Posterior vena cava (tissue), 2 donors: ENCODE results near the gene GGT6. TPM values are rescaled to one million over a fixed set of nuclear protein-coding genes. Genes with fewer than 3 reads are reported as not detected.
A peak's percentile ranks its signal among the peaks of the same experiment; 100 is the strongest.

Experiments
- DNase-seq: peaks from one replicate; pipeline ENCODE4 v3.0.0-alpha.2; 2020; ENCODE audit warnings: low spot score
- intact Hi-C, 2 donors: fragments of 100-400 bp; cut with DNase I; formaldehyde crosslinking; loops; one replicate each; pipeline versions ENCODE4 v1.14.1 to v1.14.2; 2022 to 2023
- total RNA-seq, 2 donors: library from RNA; stranded (reverse); fragmentation: NEBNext Ultra II Directional; extraction: Animal tissue kit (Norgen Biotek cat#: 25700); gene quantifications; one replicate each; pipeline ENCODE4 v1.2.1, GENCODE V29; 2021
- donor health status: DM: yes; HTN: yes; CAD: no.
- donor health status: DM: yes; HTN: yes; CAD: no.

Gene GGT6
- total RNA-seq, 2 donors from 2014 or later, result not detected

DNA sequence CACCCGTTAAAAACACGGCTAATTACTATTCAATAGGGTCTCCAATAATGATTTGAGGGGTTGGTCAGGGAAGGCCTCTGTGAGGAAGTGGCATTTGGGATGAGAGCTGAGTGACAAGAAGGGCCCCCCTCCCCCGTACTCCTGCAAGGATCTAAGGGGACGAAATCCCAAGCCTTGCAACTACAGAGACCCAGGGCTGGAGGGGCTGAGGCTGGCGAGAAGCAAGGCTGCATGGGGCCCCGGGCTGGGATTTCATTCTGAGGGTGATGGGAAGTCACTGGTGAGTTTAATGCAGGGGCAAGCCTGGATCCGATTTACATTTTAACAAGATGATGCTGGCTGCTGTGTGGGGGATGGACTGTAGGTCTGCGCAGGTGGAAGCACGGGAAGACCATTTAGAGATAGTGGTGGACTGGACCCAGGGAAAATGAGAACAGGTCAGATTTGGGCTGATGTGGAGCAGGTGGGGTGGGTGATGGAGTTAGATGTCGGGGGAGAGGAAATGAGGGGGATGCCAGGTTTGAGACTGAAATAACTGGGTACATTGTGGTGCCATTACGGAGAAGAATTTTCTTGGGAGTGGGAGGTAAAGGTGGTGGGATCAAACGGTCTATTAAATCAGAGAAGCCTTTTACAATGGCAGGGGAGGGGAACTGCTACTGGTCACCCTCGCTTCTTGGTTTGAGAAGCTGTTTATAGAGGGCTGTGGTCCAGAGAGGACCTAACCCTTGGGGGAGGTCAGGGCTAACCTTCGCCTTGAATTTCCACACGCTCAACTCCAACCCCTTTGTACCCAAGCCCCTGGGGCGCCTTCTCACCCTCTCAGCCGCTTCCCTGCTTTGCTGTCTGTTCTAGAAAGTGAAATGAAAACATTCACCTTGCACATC, 4.3 kb downstream of the GGT6 start:
- intact Hi-C loops, result no loop called here
- DNase-seq, result peak; percentile 80

DNA sequence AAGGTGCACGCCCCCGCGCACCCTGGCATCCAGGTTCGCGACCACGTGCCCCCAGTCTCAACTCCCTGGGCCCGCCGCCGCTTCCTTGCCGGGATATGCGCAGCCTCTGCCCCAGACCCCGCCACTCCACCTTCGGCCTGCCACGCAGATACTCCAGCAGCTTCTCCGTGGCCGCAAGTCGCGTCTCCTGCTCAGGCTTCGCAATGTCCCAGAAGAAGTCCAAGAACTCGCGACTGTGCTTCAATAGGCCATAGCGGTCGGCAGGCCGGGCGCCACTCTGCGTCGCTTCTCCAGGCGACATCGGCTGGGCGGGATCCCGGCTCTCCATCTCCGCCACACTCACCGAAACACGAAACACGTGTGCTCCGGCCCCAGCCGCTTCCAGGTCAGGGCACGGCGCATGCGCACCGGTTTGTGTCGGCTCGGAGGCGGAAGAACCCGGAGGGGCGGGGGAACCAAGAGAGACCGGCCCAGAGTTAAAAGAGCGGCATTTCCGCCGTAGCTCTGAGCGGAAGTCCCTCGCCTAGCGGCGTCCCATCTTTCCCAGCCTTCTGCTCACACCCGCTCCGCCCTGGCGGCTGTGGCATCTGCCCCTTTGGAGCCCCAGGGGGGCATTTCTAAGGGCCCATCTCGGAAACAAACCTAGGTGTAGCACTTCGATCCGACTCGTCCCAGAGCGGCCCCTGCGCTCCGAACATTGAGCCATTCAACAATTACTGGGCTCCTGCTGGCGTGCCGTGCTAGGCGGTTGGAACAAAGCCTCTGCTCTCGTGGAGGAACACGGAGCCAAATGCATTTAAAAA, 5.2 kb downstream of the GGT6 start, which contains the start of gene MYBBP1A:
Gene MYBBP1A (minus strand): TSS at position 388 of the 803 bp plus-strand sequence. CDS start 60 bp downstream, at position 328.
- peak; percentile 99 for DNase-seq
- intact Hi-C loops, result no loop called here

DNA sequence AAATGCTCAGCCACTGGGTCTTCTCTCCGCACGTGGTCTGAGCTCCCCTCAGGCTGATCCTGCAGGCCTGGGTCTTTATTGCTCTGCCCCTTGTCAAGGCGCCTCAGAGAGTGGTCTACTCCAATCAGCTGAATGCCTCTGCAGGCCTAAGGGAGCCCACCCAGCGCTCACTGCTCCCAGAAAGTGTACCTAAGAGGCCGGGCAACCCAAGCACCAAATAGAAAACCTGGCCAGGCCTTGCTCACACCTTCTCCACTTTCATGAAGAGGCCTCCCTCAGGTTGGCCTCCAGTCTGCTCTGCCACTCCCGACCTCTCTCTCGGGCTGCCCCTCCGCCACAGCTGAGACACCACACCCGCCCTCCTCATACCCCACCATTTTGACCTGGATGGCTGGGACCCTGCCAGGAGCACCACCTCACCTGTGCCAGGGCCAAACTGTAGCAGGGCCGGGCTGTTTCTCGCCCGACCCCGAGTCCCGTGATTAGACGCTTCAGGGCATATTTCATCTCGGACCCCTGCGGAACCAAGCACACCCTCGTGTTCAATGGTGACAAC, 5.9 kb downstream of the GGT6 start:
- DNase-seq, result peak; percentile 40

DNA sequence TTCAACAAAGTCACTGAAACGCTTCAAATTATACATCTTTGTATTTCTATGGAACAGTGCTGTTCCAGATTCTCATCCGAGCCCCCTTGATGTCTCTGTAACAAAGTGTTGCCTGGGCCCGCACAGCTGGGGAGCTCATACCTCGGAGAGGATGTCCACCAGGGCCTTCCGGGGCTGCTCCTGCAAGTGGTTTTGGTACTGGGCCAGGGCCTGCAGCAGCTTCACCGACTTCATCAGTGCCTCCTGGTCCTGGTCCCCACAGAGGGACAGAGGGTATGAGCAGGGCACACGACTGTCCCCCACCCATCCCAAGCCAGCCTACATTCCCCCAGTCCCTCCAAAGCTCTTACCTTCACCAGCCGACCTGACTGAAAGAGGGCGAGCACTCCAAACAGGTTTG, 6.7 kb downstream of the GGT6 start:
- intact Hi-C loops, result no loop called here
- peak; percentile 48 for DNase-seq

More for the DNA sequence above, 5.9 kb downstream of the GGT6 start:
- intact Hi-C loops, result no loop called here

DNA sequence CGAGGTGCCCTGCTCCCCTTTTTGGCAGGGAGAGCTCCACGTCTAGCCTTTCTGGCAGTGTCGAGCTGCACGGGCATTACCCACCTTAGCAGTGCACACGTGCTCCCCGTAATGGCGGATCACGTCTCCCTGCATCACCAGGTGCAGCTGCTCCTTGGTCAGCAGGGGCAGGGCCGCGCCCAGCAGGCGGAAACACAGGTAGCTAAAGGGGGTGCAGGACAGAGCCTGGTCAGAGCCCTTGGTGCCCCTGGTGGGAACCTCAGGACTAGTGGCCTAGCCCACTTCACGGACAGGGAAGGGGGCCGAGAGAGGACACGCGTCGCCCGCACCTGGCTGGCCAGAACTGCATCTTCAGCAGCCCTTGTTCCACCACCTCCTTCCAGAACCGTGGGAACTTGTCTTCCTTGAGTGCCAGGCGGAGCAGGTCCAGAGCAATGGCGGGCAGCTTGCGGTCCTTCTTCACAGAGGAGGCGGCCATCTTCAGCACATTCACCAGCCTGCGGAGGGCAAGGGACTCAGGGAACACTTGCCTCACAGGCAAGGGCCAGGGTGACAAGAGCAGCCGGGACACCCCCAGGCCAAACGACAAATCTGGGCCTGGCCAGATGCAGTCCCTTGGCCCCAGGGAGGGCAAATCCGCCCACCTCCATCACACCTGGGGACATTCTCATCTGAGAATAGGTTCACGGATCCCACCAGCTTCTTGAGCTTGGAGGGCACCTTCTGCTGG, 8.4 kb downstream of the GGT6 start:
- peak; percentile 70 for DNase-seq
- intact Hi-C loops, result no loop called here

DNA sequence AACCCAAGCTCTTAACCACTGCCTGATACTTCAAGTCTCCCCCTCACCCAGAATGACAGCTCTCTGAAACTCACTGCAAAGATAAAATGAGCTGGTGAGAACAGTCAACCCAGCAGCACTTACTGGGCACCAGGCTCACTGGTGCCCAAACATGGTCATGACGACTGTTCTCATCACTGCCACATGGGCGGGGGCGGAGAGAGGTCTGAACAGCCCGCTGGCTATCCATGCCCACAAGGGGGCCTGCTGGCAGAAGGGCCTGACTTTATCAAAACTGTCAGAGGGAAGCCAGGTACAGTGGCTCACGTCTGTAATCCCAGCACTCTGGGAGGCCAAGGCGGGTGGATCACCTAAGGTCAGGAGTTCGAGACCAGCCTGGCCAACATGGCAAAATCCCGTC, 9.2 kb downstream of the GGT6 start:
- intact Hi-C loops, result no loop called here
- DNase-seq, result peak; percentile 58

DNA sequence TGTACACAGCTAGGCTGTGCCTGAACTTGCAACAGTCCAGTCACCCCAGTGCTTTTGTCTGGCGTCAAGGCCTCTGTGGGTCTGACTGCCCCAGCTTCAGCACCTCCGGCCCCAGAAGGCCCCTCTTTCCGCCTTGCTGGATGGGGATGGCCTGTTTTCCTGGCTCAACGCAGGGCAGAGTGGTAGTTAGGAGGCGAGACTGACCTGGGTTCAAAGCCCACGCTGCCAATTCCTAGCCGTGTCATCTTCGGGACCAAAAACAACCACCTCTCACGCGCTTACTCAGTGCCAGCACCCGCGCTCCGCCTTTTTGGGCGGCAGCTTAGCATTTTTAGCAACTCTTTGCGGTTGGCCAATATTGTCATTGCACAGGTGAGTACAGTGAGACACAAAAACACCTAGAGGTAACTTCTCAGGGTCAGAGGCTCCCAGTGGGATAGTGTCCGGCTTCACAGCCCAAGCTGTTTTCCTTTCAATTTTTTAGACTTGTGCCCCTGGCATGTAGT, 9.8 kb downstream of the GGT6 start:
- intact Hi-C loops, result no loop called here

DNA sequence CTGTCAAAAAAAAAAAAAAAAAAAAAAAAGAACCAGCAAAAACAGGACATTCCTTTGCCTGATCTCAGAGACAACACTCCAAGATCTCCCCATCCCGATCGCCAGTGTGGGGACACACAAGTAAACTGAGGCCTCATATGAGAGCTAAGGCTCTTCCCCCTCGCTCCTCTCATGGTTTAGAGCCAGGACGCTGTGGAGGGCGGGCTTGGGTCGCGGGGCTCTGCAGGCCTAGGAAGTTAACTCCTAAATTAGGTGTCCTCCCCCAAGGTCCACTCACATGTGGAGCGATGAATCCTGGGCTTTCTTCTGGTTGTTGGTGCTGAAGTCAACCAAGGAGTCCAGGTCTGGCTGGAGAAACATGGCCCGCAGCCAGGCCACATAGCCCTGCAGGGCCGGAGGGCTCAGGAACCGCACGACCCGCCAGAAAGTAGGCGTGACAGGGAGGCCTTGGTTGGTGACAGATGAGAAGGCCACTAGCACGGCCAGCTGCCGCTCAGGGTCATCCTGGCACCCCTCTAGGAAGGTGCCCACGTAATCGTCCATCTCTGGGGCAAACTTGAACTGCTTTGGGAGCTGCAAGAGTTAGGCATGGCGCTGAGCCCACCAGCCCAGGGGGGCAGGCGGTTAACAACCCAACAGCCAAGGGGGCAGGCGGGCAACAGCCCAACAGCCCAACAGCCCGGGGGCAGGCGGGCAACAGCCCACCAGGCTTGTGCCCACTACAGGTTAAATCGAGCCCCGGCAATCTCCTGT, 10.4 kb downstream of the GGT6 start:
- intact Hi-C loops, result no loop called here
- peak; percentile 65 for DNase-seq

More for the DNA sequence above, 9.8 kb downstream of the GGT6 start:
- DNase-seq, result peak; percentile 56

DNA sequence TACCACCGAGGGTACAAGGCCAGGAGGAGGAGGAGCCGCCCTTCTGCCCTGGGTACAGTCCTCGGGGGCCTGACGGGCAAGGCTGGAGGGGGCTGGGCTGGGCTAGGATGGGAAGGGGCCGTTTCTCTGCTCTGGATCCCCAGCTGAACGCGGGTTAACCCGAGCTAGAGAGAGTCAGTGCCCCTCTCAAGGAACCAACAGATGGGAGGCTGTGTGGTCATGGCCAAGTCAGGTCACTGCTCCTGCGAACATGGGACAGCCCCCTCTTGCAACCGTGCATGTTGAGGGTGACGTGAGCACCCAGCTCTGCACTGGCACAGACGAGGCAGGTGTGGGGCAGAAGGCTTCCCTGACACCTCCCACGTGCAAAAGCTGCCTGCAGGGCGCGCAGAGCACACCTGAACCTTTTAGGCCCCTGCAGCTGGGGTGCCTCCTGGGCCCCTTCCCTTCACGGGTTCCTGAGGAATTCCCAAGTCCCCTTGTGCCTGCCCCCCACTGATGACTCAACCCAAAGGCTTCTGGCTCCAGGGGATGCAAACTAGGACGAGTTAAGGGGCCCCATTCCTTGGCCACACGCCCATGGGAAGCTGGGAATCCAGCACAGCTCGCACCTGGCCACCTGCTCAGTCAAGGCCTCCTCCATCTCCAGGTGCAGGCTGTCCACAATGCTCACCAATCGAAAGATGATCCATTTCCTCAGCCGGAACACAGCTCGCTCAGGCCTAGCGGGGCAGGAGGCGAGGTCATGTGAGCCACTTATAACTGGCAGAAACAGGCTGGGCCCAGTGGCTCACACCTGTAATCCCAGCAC, 11.5 kb downstream of the GGT6 start:
- DNase-seq, result peak; percentile 62
- intact Hi-C loops, result no loop called here

DNA sequence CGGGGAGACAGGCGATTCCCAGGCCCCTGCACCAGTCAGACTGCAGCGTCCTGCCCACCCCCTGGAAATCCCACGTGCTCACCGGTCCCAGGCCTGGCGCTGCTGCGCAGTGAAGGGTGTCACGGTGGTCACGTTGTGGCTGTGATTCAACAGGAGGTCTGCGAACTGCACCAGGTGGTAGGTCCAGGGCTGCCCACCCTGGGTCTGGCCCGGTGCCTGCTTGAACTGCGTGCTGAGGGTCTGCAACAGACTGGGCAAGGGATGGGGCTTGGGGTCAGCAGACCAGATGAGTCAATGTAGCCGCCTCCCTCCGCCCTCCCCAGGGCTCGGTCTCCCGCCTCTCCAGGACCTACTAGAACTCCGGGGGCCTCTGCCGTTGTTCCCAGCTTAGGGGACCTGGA, 12.3 kb downstream of the GGT6 start:
- peak; percentile 76 for DNase-seq

DNA sequence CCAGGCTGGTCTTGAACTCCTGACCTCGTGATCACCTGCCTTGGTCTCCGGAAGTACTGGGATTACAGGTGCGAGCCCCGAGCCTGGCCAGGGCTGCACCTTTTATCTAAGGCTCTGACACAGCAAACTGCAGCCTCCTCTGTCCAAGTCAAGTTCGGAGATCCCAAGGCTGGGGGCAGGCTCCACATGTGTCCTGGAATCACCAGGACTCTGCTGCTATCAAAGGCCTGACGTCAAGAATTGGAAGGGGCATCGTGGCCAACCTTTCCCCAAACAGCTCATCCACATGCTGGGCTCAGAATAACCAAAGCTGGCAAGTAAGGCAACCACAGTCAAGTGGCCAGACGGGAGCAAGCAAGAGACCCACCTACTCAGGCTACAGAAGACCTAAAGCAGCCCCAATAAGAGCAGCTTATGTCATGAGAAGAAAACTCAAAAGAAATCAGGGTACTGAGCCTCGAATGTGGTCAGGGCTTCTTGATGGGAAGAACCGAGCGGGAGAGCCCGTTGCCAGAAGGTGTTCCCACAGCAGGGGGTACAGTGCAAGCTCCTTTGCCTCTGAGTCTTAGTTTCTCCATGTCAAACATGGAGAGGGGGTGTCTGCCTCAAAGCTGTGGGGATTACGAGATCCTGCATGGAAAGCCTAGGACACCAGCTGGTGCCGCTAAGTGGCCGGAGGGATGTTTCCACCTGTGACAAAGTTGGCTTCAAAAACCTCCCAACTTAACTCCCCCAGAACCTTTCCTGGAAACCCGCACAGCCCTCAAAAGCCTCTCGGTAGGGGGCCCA, 13.1 kb downstream of the GGT6 start:
- DNase-seq, result no peak
- intact Hi-C loops, result no loop called here

More for the DNA sequence above, 12.3 kb downstream of the GGT6 start:
- intact Hi-C loops, result no loop called here

DNA sequence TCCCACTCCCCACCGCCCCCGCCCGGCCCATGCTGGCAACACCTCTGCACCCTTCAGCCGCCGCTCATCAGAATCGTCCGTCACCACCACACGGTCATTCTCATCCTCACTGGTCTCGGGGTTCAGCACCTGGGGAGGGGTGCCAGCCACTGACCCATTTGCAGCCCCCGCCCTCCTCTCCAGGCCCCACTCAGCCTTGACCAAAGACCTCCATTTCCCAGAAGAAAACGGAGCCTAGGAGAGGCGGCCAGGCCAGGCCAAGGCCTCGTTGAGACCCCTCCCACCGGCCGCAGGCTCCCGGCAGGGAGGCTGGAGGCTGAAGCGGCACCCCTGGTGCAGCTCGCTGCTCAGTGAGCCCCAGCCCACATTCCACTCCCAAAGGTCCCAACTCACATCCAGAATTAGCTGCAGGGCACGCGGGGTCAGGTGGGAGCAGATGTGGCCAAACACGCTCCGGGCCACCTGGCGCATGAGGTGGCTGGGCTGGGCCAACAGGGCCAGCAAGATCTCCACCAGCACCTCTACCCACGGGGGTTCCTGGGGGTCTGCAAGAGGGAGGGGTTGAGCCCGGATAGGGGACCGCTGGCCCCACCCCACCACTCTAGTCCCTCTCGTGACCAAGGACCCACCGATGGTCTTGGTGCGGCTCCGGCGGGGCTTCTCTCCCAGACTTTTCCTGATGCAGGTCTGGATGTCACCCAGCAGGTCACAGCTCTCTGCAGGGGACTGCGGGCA, 15.0 kb downstream of the GGT6 start:
- DNase-seq, result no peak

DNA sequence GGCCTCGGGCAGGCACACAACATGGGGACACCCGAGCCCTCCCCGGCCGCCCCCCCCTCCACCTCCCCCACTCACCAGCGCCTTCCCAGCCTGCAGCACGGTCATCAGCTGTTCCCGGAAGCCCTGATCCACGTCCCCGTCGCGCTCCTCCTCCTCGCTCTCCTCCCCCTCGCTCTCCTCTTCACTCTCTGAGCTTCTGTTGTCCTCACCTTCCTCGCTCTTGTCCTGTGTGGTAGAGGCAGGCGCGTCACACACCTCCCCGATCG, 15.5 kb downstream of the GGT6 start:
- DNase-seq, result peak; percentile 72
- intact Hi-C loops, result loop anchor here in 1 of 2 donors (5.0 kb wide), 1 partner anchor 118 kb away; no protein-coding TSS in a partner anchor

More for the DNA sequence above, 15.0 kb downstream of the GGT6 start:
- intact Hi-C loops, result no loop called here

DNA sequence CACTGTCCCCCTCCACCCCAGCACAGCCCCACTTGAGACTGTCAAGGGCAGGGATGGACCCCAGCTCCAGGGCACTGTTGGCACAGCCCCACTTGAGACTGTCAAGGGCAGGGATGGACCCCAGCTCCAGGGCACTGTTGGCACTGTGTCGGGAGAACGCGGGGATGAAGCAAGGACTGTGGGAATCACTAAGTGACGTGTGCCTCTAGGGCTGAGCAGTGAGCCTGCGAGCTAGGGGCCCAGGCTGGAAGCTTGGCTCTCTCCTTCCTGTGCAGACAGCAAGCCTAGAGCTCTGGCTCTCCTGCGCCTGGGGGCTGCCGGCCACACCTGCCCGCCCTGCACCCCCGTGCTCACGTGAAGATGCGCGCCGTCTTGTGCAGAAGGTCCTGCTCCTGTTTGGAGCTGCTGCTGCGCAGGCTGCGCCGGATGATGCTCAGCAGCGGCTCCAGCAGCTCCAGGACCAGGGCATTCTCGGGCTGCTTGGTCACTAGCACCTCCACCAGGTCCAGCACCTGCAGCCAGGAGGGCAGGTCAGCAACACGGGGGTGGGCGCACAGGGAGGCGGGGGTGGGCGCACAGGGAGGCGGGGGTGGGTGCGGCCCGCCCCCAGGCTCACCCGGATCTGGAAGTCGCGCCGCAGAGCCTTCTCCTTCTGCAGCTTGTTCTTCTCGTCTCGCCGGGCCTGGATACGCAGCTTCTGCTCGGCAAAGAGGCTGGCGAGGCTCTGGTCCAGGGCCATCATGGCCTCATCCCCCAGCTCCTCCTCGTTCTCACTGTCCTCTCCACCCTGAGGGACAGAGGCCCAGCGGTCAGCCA, 16.0 kb downstream of the GGT6 start:
- no peak for DNase-seq
- intact Hi-C loops, result loop anchor here in 1 of 2 donors (5.0 kb wide), 1 partner anchor 117 kb away; no protein-coding TSS in a partner anchor

DNA sequence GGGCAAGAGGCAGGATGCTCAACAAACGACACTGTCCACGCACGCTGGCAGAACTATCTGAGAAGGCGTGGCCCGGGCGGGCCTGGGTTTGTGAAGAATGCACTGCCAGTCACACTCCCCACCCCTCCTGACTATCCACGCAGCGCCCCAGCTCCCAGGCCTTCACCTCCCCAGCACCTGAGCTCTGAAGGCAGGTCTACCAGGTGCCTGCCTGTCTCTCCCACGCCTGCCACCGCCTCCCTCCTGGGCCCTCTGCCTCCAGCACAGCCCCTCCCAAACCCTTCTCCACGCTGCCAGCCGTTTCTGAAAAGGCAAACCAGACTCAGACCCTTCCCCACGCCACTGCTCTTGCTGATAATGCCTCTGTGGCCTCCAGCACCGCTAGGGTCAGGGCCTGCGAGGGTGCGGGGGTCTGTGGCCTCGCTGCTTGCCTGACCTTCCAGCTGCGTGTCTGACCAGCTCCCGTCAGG, 16.8 kb downstream of the GGT6 start:
- intact Hi-C loops, result loop anchor here in 1 of 2 donors (5.0 kb wide), 1 partner anchor 116 kb away; no protein-coding TSS in a partner anchor
- no peak for DNase-seq
